DOHH2 (cell line): ENCODE measurements around the gene MKKS.

Source experiments
- H3F3A ChIP-seq: fragments of 200-600 bp; sonication (generic), shearing (Covaris generic); 2 replicates; pipeline ENCODE4 v1.6.0; 2016; ENCODE audit warnings: antibody characterized with exemption, mild to moderate bottlenecking; ENCODE audit not compliant: control insufficient read depth, insufficient read depth
- H3K27ac ChIP-seq: fragments of 200-600 bp; sonication (generic); 2 replicates; pipeline ENCODE4 v1.5.1; 2014; ENCODE audit warnings: low read depth, mild to moderate bottlenecking, low read length, moderate library complexity
- H3K27me3 ChIP-seq: fragments of 200-600 bp; sonication (generic); 2 replicates; pipeline ENCODE4 v1.6.1; 2014; ENCODE audit warnings: mild to moderate bottlenecking, low read length, mixed read lengths; ENCODE audit not compliant: control insufficient read depth
- H3K36me3 ChIP-seq: fragments of 200-600 bp; sonication (generic); 2 replicates; pipeline ENCODE4 v1.6.1; 2014; ENCODE audit warnings: mild to moderate bottlenecking, low read length, moderate library complexity, mixed read lengths; ENCODE audit not compliant: control insufficient read depth
- H3K4me1 ChIP-seq: fragments of 200-600 bp; sonication (generic); 2 replicates; pipeline ENCODE4 v1.6.1; 2014; ENCODE audit warnings: mild to moderate bottlenecking, low read length, mixed read lengths; ENCODE audit not compliant: control insufficient read depth
- H3K4me2 ChIP-seq: fragments of 200-600 bp; sonication (generic); 2 replicates; pipeline ENCODE4 v1.6.0; 2014; ENCODE audit warnings: mild to moderate bottlenecking, low read length, moderate library complexity
- H3K4me3 ChIP-seq: fragments of 200-600 bp; sonication (generic); 2 replicates; pipeline ENCODE4 v1.5.1; 2014; ENCODE audit warnings: mild to moderate bottlenecking, low read length, mixed read lengths
- H3K79me2 ChIP-seq: fragments of 200-600 bp; sonication (generic); 2 replicates; pipeline ENCODE4 v1.6.1; 2014; ENCODE audit warnings: mild to moderate bottlenecking, low read length, mixed read lengths; ENCODE audit not compliant: control insufficient read depth
- H3K9me2 ChIP-seq: fragments of 200-600 bp; sonication (generic); replicated peaks from 2 replicates; pipeline ENCODE4 v1.6.1; 2014; ENCODE audit warnings: mild to moderate bottlenecking, low read length, mixed read lengths; ENCODE audit not compliant: control insufficient read depth
- H3K9me3 ChIP-seq: fragments of 200-600 bp; sonication (generic); 2 replicates; pipeline ENCODE4 v1.6.1; 2014; ENCODE audit warnings: antibody characterized with exemption, low read length, mixed read lengths; ENCODE audit not compliant: control insufficient read depth, insufficient read depth
- H4K20me1 ChIP-seq: fragments of 200-600 bp; sonication (generic); 2 replicates; pipeline ENCODE4 v1.6.0; 2014; ENCODE audit warnings: low read depth, mild to moderate bottlenecking, antibody characterized with exemption, low read length, moderate library complexity; ENCODE audit not compliant: control insufficient read depth, insufficient read depth
- EZH2phosphoT487 ChIP-seq: fragments of 200-600 bp; sonication (generic); IDR thresholded peaks from 2 replicates; pipeline ENCODE4 v1.6.1; 2017; ENCODE audit warnings: borderline replicate concordance, mild to moderate bottlenecking, antibody characterized with exemption, low read length, moderate library complexity, mixed read lengths
- TF ChIP-seq, protein P1 (sequence below): fragments of 200-600 bp; sonication (generic); IDR thresholded peaks from one replicate; pipeline ENCODE4 v1.5.1; 2014; ENCODE audit warnings: antibody characterized with exemption, mild to moderate bottlenecking, low read depth, low read length; ENCODE audit not compliant: poor library complexity, severe bottlenecking

The MKKS gene

DNA sequence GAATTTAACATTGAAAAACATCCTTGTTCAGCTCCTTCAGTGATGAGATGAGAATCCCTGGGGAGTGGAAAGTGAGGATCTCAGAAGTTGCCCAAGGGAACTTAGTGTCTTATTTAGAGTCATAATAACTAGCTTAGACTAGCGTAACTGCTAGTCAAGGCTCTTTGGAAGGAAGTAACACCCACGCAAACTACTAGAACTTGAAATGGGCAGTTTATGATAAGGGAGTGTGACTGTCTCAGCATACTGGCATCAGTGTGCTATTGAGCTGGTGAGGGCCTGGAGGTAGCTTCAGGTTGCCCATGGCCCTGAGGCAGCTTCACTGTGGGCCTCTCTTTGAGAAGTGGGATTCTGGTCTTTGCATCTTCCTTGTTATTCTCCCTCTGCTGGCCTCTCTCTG, 41.2 kb upstream of the MKKS start:
- Histone ChIP-seq H3K9me2 (no peaks in the 10 kb centered on the region), H3K27me3 (no peaks in the 10 kb centered on the region), H4K20me1 (peaks cover 17% of the 10 kb centered on the region), H3K4me2 (no peak overlapping the region), H3F3A (0 out of 2 replicates have a peak, but pooled peaks cover 4% of the 10 kb centered on the region), H3K79me2 (peaks cover 40% of the 10 kb centered on the region), H3K4me3 (no peak overlapping the region), H3K36me3 (0 out of 2 replicates have a peak, but pooled peaks cover 1% of the 10 kb centered on the region), H3K4me1 (peaks cover 32% of the 10 kb centered on the region), H3K9me3 (no peaks in the 10 kb centered on the region), H3K27ac (no peak overlapping the region)
- no peak for TF ChIP-seq EZH2phosphoT487
- TF ChIP-seq, protein P1, sequence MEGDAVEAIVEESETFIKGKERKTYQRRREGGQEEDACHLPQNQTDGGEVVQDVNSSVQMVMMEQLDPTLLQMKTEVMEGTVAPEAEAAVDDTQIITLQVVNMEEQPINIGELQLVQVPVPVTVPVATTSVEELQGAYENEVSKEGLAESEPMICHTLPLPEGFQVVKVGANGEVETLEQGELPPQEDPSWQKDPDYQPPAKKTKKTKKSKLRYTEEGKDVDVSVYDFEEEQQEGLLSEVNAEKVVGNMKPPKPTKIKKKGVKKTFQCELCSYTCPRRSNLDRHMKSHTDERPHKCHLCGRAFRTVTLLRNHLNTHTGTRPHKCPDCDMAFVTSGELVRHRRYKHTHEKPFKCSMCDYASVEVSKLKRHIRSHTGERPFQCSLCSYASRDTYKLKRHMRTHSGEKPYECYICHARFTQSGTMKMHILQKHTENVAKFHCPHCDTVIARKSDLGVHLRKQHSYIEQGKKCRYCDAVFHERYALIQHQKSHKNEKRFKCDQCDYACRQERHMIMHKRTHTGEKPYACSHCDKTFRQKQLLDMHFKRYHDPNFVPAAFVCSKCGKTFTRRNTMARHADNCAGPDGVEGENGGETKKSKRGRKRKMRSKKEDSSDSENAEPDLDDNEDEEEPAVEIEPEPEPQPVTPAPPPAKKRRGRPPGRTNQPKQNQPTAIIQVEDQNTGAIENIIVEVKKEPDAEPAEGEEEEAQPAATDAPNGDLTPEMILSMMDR, result no peak

DNA sequence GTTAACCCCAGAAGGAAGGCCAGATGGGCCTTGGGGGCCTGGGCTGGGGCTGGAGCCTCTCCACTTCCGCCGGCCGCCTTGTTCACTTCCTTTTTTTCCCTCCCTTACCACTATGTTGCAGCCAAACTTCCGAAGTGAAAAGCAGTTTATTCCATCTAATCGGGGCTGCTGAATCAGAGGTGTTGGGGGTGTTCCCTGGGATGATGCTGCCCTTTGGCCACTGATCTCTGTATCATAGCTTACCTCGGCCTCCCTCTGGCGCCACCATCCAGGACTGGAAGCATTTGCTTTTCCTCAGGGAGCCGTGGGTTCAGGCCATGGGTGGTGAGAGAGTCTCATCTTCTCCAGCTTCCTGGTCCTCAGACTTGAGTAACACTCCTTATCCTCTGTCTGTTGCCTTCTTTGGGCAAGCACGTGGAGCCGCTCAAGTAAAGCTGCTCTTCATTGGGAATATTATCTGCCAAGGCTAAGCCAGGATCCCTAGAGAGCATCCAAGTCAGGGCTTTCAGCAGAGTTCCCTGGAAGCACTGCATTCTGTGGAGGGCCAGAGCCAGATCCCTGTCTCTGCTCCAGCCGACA, 40.7 kb upstream of the MKKS start:
- Histone ChIP-seq H3K4me2 (no peak overlapping the region), H3K27ac (no peak overlapping the region), H3K79me2 (peaks cover 45% of the 10 kb centered on the region), H3K4me1 (peaks cover 32% of the 10 kb centered on the region), H3F3A (0 out of 2 replicates have a peak, but pooled peaks cover 4% of the 10 kb centered on the region), H3K27me3 (no peaks in the 10 kb centered on the region), H4K20me1 (peaks cover 23% of the 10 kb centered on the region), H3K4me3 (no peak overlapping the region), H3K9me3 (no peaks in the 10 kb centered on the region), H3K9me2 (no peaks in the 10 kb centered on the region), H3K36me3 (0 out of 2 replicates have a peak, but pooled peaks cover 6% of the 10 kb centered on the region)
- no peak for TF ChIP-seq EZH2phosphoT487
- TF ChIP-seq, protein P1, result no peak

DNA sequence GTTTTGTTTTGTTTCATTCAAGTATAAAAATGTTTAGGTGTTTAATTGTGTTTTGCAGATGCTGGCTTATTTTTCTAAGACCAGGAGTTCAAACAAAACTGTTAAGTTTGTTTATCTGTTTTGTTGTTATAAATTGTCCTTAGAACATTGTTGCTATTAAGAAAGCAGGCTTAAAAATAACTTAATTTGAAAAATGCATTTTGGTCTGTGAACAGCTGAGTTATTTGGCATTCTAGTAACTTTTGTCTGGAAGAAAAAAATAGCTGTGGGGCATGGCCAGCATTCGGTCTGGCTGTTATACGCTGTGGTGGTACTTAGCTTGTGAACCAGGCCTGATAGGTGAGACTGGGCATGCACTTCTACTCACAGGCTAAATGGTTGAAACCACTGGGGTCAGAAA, 38.8 kb upstream of the MKKS start:
- Histone ChIP-seq H3K4me3 (no peak overlapping the region), H3K36me3 (0 out of 2 replicates have a peak, but pooled peaks cover 7% of the 10 kb centered on the region), H3K27ac (no peak overlapping the region), H4K20me1 (peaks cover 23% of the 10 kb centered on the region), H3K9me2 (no peaks in the 10 kb centered on the region), H3F3A (0 out of 2 replicates have a peak, but pooled peaks cover 4% of the 10 kb centered on the region), H3K79me2 (peaks cover 38% of the 10 kb centered on the region), H3K4me1 (peaks cover 37% of the 10 kb centered on the region), H3K9me3 (no peaks in the 10 kb centered on the region), H3K27me3 (no peaks in the 10 kb centered on the region), H3K4me2 (no peak overlapping the region)
- no peak for TF ChIP-seq EZH2phosphoT487
- TF ChIP-seq, protein P1, result no peak
